NCI-H1930 (cell line): ENCODE results near the gene CCBE1.
"Not testable (repeated sequence)": the region's sequence is repeated elsewhere in the genome, so short reads cannot be mapped to it uniquely, and the experiment has no call there.

Experiments used
- DNase-seq, 2 experiments: peaks; one replicate each; lab custom pipeline; 2025; lab: John Stamatoyannopoulos, UW

Gene CCBE1

GRCh38 chr18:59539108-59539507, 158.1 kb downstream of the CCBE1 start:
- no peak for DNase-seq

- DNase-seq, result no peak
Measured at GRCh38 chr18:59537579-59537978, 159.6 kb downstream of the CCBE1 start.

GRCh38 chr18:59536166-59536565, 161.1 kb downstream of the CCBE1 start:
- DNase-seq, result no peak

- DNase-seq, result no peak
Measured at GRCh38 chr18:59535055-59535454, 162.2 kb downstream of the CCBE1 start.

- no peak for DNase-seq
Measured at GRCh38 chr18:59528866-59529265, 168.4 kb downstream of the CCBE1 start.

- no peak for DNase-seq
Measured at GRCh38 chr18:59520562-59521355, 176.5 kb downstream of the CCBE1 start.

- no peak for DNase-seq
Measured at GRCh38 chr18:59518705-59519104, 178.5 kb downstream of the CCBE1 start.

- no peak for DNase-seq
Measured at GRCh38 chr18:59517446-59518165, 179.6 kb downstream of the CCBE1 start.

GRCh38 chr18:59516356-59517155, 180.7 kb downstream of the CCBE1 start:
- DNase-seq, result no peak

- not testable (repeated sequence) for DNase-seq
Measured at GRCh38 chr18:59515956-59516355, 181.3 kb downstream of the CCBE1 start.

GRCh38 chr18:59515147-59515546, 182.1 kb downstream of the CCBE1 start:
- no peak for DNase-seq

GRCh38 chr18:59514203-59514602, 183.0 kb downstream of the CCBE1 start:
- no peak for DNase-seq

GRCh38 chr18:59512025-59512755, 185.0 kb downstream of the CCBE1 start:
- no peak for DNase-seq

- DNase-seq, result no peak
Measured at GRCh38 chr18:59509481-59510442, 187.5 kb downstream of the CCBE1 start.

GRCh38 chr18:59505356-59505755, 191.9 kb downstream of the CCBE1 start:
- no peak for DNase-seq

- no peak for DNase-seq
Measured at GRCh38 chr18:59502274-59503175, 194.7 kb downstream of the CCBE1 start.

- DNase-seq, result no peak
Measured at GRCh38 chr18:59501920-59502273, 195.3 kb downstream of the CCBE1 start.

GRCh38 chr18:59500765-59501164, 196.5 kb downstream of the CCBE1 start:
- no peak for DNase-seq

- no peak for DNase-seq
Measured at GRCh38 chr18:59498506-59499086, 198.6 kb downstream of the CCBE1 start.
